Left ventricle myocardium inferior (tissue), 1 donor: ENCODE results near the gene FOXN3. TPM values are rescaled to one million over a fixed set of nuclear protein-coding genes. Genes with fewer than 3 reads are reported as not detected.

Experiments used
- DNase-seq: peaks from one replicate; pipeline ENCODE4 v3.0.0-alpha.2; 2020
- H3K27ac ChIP-seq: fragments of 200-600 bp; replicated peaks from 2 replicates; pipeline ENCODE4 v1.8.0; 2021
- H3K27me3 ChIP-seq: fragments of 200-600 bp; 2 replicates; pipeline ENCODE4 v1.8.0; 2021; ENCODE audit warnings: low read depth
- H3K36me3 ChIP-seq: fragments of 200-600 bp; 2 replicates; pipeline ENCODE4 v1.8.0; 2021
- H3K4me1 ChIP-seq: fragments of 200-600 bp; 2 replicates; pipeline ENCODE4 v1.8.0; 2021
- H3K4me3 ChIP-seq: fragments of 200-600 bp; 2 replicates; pipeline ENCODE4 v1.8.0; 2021; ENCODE audit warnings: mild to moderate bottlenecking, moderate library complexity
- H3K9me3 ChIP-seq: fragments of 200-600 bp; replicated peaks from 2 replicates; pipeline ENCODE4 v1.8.0; 2021
- intact Hi-C: fragments of 100-400 bp; cut with micrococcal nuclease; formaldehyde crosslinking; loops from one replicate; pipeline ENCODE4 v1.11.0; 2022
- total RNA-seq: library from RNA; stranded (reverse); fragmentation: NEBNext Ultra II Directional; extraction: Animal tissue kit (Norgen Biotek cat#: 25700); gene quantifications from one replicate; pipeline ENCODE4 v1.2.1, GENCODE V29; 2021
- TF ChIP-seq, protein P1 (sequence below): fragments of 200-600 bp; IDR thresholded peaks from 2 replicates; pipeline ENCODE4 v1.8.0; 2021; ENCODE audit warnings: antibody characterized with exemption, mild to moderate bottlenecking, borderline replicate concordance
- donor health status: DM: no; HTN: yes; CAD: no; lungs with severe emphysema.

Gene FOXN3
- total RNA-seq, 1 donor from 2014 or later, result 120 TPM

DNA sequence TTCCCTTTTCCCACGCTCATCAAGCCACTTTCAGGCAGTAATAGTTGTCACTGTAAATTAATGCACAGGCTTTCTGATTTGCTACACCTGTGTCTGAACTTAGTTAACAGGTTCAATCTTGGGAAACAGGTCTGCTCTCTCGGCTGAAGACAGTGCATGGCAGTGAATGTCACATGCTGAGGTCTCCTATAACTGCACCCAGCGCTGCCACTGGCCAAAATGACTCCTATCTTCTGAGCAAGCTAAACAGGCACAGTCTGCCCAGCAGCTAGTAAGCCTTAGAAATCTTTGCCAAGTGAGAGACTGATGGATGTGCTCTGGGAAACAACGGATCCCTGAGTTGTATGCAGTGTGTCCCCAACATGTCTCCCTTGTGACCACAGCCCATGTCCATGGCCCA is 25.2 kb upstream of the FOXN3 start:
- intact Hi-C loops, result no loop called here
- H3K36me3 ChIP-seq, result no peaks in the 10 kb centered on the region
- DNase-seq, result no peak
- H3K9me3 ChIP-seq, result no peaks in the 10 kb centered on the region
- H3K27ac ChIP-seq, result no peak overlapping the region
- TF ChIP-seq, protein P1, sequence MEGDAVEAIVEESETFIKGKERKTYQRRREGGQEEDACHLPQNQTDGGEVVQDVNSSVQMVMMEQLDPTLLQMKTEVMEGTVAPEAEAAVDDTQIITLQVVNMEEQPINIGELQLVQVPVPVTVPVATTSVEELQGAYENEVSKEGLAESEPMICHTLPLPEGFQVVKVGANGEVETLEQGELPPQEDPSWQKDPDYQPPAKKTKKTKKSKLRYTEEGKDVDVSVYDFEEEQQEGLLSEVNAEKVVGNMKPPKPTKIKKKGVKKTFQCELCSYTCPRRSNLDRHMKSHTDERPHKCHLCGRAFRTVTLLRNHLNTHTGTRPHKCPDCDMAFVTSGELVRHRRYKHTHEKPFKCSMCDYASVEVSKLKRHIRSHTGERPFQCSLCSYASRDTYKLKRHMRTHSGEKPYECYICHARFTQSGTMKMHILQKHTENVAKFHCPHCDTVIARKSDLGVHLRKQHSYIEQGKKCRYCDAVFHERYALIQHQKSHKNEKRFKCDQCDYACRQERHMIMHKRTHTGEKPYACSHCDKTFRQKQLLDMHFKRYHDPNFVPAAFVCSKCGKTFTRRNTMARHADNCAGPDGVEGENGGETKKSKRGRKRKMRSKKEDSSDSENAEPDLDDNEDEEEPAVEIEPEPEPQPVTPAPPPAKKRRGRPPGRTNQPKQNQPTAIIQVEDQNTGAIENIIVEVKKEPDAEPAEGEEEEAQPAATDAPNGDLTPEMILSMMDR, result no peak
- H3K4me3 ChIP-seq, result no peak overlapping the region
- no peaks in the 10 kb centered on the region for H3K27me3 ChIP-seq
- peaks cover 33% of the 10 kb centered on the region for H3K4me1 ChIP-seq

DNA sequence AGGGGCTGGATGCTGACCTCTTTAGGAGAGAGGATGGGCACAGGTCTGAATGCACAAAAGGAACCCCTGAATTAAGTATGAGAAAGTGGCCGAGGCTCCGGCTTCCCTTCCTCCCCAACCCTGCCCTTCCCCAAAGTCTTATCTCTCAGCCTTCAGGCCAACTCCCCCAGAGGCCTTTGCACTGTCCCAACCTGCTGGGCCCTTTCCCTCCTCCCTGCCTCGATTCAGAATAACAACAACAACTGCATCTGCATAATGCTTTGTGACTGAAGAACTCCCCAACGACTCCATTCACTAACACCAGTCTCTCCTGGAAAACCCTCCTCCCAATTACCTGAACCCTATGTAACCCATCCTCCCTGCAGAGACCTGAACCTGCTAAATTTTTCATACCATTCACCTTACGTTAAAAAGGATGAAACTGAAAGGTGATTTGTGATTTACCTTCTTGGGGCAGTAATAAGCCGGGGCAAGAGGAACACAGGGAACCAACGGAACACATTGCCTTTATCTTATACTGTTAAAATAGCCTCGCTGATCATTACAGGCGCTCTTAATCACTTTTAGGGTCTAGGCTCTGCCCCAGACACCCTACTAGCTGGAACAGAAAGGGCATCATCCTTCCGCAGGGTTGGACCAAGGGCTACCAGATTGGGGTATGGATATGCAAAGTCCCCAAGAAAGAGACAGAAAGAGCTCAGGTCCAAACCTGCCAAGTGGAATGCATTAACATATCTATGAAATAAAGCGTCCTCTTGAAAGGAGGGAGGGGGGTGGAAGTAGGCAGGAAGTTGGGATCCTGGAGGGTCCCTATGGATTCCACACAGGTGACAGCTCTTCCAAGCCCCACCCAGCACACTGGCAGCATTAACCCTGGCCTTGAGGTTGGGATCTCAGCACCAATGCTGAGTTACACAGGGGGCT is 24.2 kb upstream of the FOXN3 start:
- no peak for DNase-seq
- H3K9me3 ChIP-seq, result no peaks in the 10 kb centered on the region
- no peaks in the 10 kb centered on the region for H3K36me3 ChIP-seq
- intact Hi-C loops, result no loop called here
- H3K4me1 ChIP-seq, result peaks cover 33% of the 10 kb centered on the region
- H3K27ac ChIP-seq, result no peak overlapping the region
- no peaks in the 10 kb centered on the region for H3K27me3 ChIP-seq
- no peak overlapping the region for H3K4me3 ChIP-seq
- TF ChIP-seq, protein P1, result no peak

DNA sequence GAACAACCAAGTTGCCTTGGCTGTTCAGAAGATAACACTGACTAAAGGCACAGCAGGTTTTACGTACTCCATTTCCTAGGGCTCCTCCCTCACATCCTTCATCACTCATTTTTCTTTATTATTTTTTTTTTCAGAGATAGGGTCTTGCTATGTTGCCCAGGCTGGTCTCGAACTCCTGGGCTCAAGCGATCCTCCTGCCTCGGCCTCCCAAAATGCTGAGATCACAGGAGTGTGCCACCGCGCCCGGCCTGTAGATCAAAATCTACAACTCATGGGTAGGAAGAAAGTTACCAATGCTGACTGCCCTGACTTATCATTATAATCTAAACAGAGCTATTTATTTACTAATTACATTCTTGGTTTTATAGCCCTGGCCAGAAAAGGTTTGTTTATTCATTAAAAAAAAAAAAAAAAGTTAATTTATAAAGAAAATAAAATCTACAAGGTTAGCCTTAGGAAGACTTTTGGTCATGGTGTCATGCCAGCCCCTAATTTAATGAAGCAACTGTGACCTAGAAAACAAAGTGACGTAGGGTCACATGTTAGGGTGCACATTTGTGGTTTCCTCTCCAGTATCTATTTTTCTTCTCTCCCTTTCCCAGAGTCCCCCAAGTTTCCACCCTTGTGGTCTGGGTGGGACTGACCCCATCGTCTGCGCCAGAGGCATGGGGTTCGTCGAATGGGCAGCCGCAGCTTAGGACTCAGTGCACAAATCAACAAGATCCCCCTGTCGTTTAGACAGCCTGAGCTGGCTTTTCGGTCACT is 19.0 kb upstream of the FOXN3 start:
- Histone ChIP-seq H3K4me1 (peaks cover 10% of the 10 kb centered on the region), H3K27ac (no peak overlapping the region), H3K27me3 (no peaks in the 10 kb centered on the region), H3K4me3 (no peak overlapping the region), H3K36me3 (no peaks in the 10 kb centered on the region), H3K9me3 (no peaks in the 10 kb centered on the region)
- no peak for DNase-seq
- intact Hi-C loops, result no loop called here
- TF ChIP-seq, protein P1, result no peak

DNA sequence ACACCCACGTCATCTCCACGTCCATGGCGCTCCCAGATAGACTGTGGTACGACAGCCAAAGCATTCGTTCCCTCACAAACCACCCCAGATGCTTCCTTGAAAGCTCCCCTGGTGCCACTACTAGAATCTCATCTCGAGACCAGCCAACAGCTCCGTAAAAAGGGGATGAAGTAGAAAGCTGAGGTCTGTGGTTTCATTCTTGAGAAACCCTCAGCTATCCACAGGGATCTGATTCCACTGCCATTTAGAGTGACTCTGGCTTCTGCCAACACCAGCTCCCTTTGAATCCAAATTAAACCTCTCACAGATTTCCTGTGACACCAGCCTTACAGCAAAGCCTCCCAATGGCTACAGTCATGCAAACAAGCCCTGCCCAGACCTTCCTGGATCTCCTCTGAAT is 18.5 kb upstream of the FOXN3 start:
- no peaks in the 10 kb centered on the region for H3K27me3 ChIP-seq
- peaks cover 16% of the 10 kb centered on the region for H3K4me1 ChIP-seq
- H3K36me3 ChIP-seq, result no peaks in the 10 kb centered on the region
- H3K4me3 ChIP-seq, result no peak overlapping the region
- DNase-seq, result no peak
- TF ChIP-seq, protein P1, result no peak
- intact Hi-C loops, result no loop called here
- no peak overlapping the region for H3K27ac ChIP-seq
- H3K9me3 ChIP-seq, result no peaks in the 10 kb centered on the region

DNA sequence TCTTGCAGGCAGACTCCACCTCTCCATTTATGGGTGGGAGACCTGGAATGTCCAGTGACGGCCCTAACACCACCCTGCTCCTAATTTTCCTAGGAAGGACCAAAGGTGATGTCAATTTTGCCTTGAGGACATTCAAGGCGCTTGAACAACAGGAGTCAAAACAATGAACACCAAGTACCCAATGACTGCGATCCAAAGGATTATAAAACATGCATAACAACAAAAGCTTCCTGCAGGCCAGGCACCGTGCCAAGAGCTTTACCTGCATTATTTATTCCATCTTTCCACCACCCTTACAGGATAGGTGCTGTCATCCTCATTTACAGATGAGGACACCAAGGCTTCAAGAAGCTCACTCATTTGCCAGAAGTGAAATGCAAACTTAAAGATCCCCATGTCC is 15.2 kb upstream of the FOXN3 start:
- Histone ChIP-seq H3K4me1 (peaks cover 48% of the 10 kb centered on the region), H3K27me3 (no peaks in the 10 kb centered on the region), H3K27ac (no peak overlapping the region), H3K9me3 (no peaks in the 10 kb centered on the region), H3K36me3 (no peaks in the 10 kb centered on the region), H3K4me3 (no peak overlapping the region)
- no peak for DNase-seq
- TF ChIP-seq, protein P1, result no peak
- intact Hi-C loops, result no loop called here
